Measurements from ENCODE around the gene TNK1.

DNA sequence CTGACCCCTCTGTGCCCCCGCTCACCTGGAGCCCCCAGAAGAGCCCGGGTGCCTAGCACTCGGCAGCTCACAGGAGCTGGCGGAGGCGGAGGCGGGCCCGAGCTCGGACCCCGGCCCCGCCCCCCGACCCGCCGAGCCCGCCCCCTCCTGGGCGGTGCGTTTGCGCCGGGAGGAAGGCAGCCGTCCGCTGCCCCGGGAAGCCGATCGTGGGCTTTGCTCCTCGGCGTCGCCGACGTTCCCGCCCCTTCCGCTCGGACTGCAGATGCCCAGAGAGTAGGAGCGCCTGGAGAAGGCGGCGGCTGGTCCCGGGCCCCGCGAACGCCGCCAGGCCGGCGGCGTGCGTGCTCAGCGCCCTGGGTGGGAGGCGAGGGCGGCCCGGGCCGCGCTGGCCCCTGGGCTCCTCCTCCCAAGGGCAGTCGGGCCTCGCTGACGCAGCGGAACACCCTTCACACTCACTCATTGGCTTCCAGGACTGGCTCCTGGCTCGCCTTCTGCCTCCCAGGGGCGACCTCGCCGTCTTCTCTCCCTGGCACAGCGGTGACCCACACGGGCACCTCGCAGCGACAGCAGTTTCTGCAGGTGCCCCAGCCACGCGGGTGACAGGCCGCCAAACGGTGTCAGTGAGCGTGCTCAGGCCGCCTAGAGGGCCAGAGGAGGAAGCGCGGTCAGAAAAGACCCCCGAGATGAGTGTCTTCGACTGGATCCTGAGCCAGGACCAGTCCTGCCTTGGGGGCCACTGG lies 13.7 kb downstream of the TNK1 start, which contains the start of gene PLSCR3:
- TF ChIP-seq, protein P1, sequence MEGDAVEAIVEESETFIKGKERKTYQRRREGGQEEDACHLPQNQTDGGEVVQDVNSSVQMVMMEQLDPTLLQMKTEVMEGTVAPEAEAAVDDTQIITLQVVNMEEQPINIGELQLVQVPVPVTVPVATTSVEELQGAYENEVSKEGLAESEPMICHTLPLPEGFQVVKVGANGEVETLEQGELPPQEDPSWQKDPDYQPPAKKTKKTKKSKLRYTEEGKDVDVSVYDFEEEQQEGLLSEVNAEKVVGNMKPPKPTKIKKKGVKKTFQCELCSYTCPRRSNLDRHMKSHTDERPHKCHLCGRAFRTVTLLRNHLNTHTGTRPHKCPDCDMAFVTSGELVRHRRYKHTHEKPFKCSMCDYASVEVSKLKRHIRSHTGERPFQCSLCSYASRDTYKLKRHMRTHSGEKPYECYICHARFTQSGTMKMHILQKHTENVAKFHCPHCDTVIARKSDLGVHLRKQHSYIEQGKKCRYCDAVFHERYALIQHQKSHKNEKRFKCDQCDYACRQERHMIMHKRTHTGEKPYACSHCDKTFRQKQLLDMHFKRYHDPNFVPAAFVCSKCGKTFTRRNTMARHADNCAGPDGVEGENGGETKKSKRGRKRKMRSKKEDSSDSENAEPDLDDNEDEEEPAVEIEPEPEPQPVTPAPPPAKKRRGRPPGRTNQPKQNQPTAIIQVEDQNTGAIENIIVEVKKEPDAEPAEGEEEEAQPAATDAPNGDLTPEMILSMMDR (conservative IDR thresholded peaks at IDR 0.05): no peak; the same call in 1 of the 2 replicates
- peak; percentile 20; the same call in 1 of the 2 replicates for TF ChIP-seq ZFX (IDR thresholded peaks at IDR 0.05)

All from C4-2B (cell line).